ENCODE measurements around the gene EYS. TPM values are rescaled to one million over a fixed set of nuclear protein-coding genes. Genes with fewer than 3 reads are reported as not detected.
"Not testable (repeated sequence)": the region's sequence is repeated elsewhere in the genome, so short reads cannot be mapped to it uniquely, and the experiment has no call there.

EYS gene
- total RNA-seq, 6 experiments from 2014 or later: 0.54 to 2.3 (median 0.74) TPM; not detected in 1

GRCh38 chr6:64034910-64035655 lies 1671.9 kb downstream of the EYS start:
- DNase-seq (no peak), ATAC-seq (peak in 1 of 4 donors; percentile 32)
- Histone ChIP-seq H3K27me3 (no peaks in the 10 kb centered on the region), H3K4me1 (no peaks in the 10 kb centered on the region), H3K36me3 (no peaks in the 10 kb centered on the region), H3K9me3 (no peaks in the 10 kb centered on the region), H3K4me3 (no peak overlapping the region), H3K27ac (no peak overlapping the region)
- TF ChIP-seq CTCF (IDR thresholded peaks at IDR 0.05): no peak
- no peak for TF ChIP-seq POLR2A (IDR thresholded peaks at IDR 0.05)
- WGBS (ENCODE audit: insufficient coverage, low coverage, low lambda C conversion rate, missing lambda C conversion rate): 51% methylated on average over 3 of the region's 3 CpGs
- intact Hi-C loops (cut with DNase I): no loop called here

- ATAC-seq (peak in 2 of 4 donors; percentile 11 to 27), DNase-seq (no peak)
- no peak for TF ChIP-seq POLR2A (IDR thresholded peaks at IDR 0.05)
- no peak for TF ChIP-seq CTCF (IDR thresholded peaks at IDR 0.05)
- no peak overlapping the region for H3K27ac ChIP-seq
- no peaks in the 10 kb centered on the region for H3K9me3 ChIP-seq
- intact Hi-C loops (cut with DNase I): no loop called here
- 57% methylated on average over 4 of the region's 4 CpGs for WGBS (ENCODE audit: insufficient coverage, low coverage, low lambda C conversion rate, missing lambda C conversion rate)
- H3K36me3 ChIP-seq: no peaks in the 10 kb centered on the region
- no peaks in the 10 kb centered on the region for H3K27me3 ChIP-seq
- H3K4me3 ChIP-seq: no peak overlapping the region
- no peaks in the 10 kb centered on the region for H3K4me1 ChIP-seq
Measured at GRCh38 chr6:64034291-64034690, 1672.7 kb downstream of the EYS start.

GRCh38 chr6:64030950-64031618 lies 1675.9 kb downstream of the EYS start:
- no CpG with 5 or more reads among the region's 21 CpGs for WGBS (ENCODE audit: insufficient coverage, low coverage, low lambda C conversion rate, missing lambda C conversion rate)
- intact Hi-C loops (cut with DNase I); H3K27ac ChIP-seq; H3K4me1 ChIP-seq; H3K36me3 ChIP-seq; H3K4me3 ChIP-seq; DNase-seq; H3K27me3 ChIP-seq; ATAC-seq; H3K9me3 ChIP-seq: not testable (repeated sequence)

- DNase-seq (no peak), ATAC-seq (no peak)
- Histone ChIP-seq H3K9me3 (no peaks in the 10 kb centered on the region), H3K27me3 (no peaks in the 10 kb centered on the region), H3K4me3 (no peak overlapping the region), H3K4me1 (no peaks in the 10 kb centered on the region), H3K36me3 (no peaks in the 10 kb centered on the region), H3K27ac (no peak overlapping the region)
- WGBS (ENCODE audit: insufficient coverage, low coverage, low lambda C conversion rate, missing lambda C conversion rate): no CpG with 5 or more reads among the region's 24 CpGs
- TF ChIP-seq CTCF (IDR thresholded peaks at IDR 0.05) (no peak), POLR2A (IDR thresholded peaks at IDR 0.05) (no peak)
- intact Hi-C loops (cut with DNase I): no loop called here
Measured at GRCh38 chr6:64023693-64024092, 1683.3 kb downstream of the EYS start.

GRCh38 chr6:64014595-64014994 lies 1692.4 kb downstream of the EYS start:
- no peak for TF ChIP-seq POLR2A (IDR thresholded peaks at IDR 0.05)
- no peak for TF ChIP-seq CTCF (IDR thresholded peaks at IDR 0.05)
- intact Hi-C loops (cut with DNase I): no loop called here
- DNase-seq: no peak
- Histone ChIP-seq H3K27ac (no peak overlapping the region), H3K36me3 (no peaks in the 10 kb centered on the region), H3K9me3 (no peaks in the 10 kb centered on the region), H3K27me3 (no peaks in the 10 kb centered on the region), H3K4me1 (no peaks in the 10 kb centered on the region), H3K4me3 (no peak overlapping the region)
- ATAC-seq: no peak
